Measurements from ENCODE around the gene TM9SF4. TPM values are rescaled to one million over a fixed set of nuclear protein-coding genes. Genes with fewer than 3 reads are reported as not detected.
A peak's percentile ranks its signal among the peaks of the same experiment; 100 is the strongest.

Gene TM9SF4
- total and polyA plus RNA-seq, 2 of the 8 experiments (the other 6 are each of a cell fraction or from before 2014, with no cell fraction given) = 38.4 to 68.7 TPM

DNA sequence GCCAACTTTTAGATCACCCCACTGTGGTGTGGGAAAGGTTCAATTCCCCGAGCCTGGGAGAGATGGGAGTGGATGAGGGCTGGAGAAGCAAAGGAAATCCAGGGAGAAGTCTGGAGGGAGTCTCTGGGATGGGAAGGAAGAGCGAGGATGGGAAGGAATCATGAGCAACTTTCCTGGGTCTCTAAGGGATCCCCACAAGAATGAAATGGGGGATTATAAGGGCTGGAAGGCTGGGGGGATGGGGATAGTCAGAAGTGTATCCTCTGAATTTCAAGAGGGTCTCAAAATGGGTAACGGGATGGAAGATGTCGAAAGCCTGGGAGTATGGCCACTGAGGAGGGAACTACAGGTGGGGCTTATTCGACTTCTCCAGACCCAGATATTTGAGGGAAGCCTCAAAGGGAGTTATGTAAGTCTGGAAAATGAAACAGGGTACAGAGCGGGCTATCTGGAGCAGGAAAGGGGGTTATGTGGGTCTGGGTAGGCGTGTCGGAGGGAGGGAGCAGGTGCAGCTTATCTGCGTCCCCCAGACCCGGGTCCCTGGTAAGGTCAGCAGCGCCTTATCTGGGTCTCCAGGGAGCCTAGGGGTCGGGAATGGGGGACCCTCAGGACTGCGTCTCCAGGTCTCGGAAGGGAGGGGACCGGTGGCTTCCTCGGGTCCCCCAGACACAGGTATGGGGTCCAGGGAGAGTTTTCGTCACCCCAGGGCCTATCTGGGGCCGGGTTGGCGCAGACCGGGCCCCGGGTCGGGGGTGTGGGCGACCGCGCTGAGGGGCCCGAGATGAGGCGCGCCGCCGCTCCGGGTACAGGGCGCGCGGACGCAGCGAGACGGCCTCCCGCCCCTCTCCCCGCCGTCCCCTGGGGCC, 97.5 kb downstream of the TM9SF4 start (continued):
- TF ChIP-seq RAD21 (IDR thresholded peaks at IDR 0.05 in 1 of 2, conservative IDR thresholded peaks at IDR 0.05 in 1 of 2; ENCODE audit: low read depth in 2 of 2, low read length in 2 of 2) (no peak; a peak in 1 of 4 replicates), POU5F1 (IDR thresholded peaks at IDR 0.05; ENCODE audit: low read depth, low read length) (no peak), CTBP2 (IDR thresholded peaks at IDR 0.05; ENCODE audit: borderline replicate concordance, insufficient read depth, insufficient read length, low read length) (no peak), SIN3A (conservative IDR thresholded peaks at IDR 0.05 in 1 of 2, IDR thresholded peaks at IDR 0.05 in 1 of 2; ENCODE audit: low read depth in 1 of 2, low read length in 2 of 2) (peak in 1 of 2 experiments; percentile 6; a peak in 1 of 4 replicates), ASH2L (IDR thresholded peaks at IDR 0.05; ENCODE audit: low read length) (peak; percentile 91), TBP (IDR thresholded peaks at IDR 0.05; ENCODE audit: low read depth, low read length) (no peak), NANOG (IDR thresholded peaks at IDR 0.05; ENCODE audit: insufficient read depth, low read depth, low read length, poor library complexity, severe bottlenecking) (no peak), CBX5 (IDR thresholded peaks at IDR 0.05; ENCODE audit: low read depth, low read length) (no peak), GTF2F1 (IDR thresholded peaks at IDR 0.05; ENCODE audit: borderline replicate concordance, low read depth, low read length) (no peak), TEAD4 (IDR thresholded peaks at IDR 0.05; ENCODE audit: low read depth, low read length) (no peak), MAFK (IDR thresholded peaks at IDR 0.05; ENCODE audit: low read depth, low read length) (no peak), KDM5A (IDR thresholded peaks at IDR 0.05; ENCODE audit: low read length) (no peak), CHD2 (IDR thresholded peaks at IDR 0.05; ENCODE audit: low read length) (no peak)
- TF ChIP-seq, protein P1, sequence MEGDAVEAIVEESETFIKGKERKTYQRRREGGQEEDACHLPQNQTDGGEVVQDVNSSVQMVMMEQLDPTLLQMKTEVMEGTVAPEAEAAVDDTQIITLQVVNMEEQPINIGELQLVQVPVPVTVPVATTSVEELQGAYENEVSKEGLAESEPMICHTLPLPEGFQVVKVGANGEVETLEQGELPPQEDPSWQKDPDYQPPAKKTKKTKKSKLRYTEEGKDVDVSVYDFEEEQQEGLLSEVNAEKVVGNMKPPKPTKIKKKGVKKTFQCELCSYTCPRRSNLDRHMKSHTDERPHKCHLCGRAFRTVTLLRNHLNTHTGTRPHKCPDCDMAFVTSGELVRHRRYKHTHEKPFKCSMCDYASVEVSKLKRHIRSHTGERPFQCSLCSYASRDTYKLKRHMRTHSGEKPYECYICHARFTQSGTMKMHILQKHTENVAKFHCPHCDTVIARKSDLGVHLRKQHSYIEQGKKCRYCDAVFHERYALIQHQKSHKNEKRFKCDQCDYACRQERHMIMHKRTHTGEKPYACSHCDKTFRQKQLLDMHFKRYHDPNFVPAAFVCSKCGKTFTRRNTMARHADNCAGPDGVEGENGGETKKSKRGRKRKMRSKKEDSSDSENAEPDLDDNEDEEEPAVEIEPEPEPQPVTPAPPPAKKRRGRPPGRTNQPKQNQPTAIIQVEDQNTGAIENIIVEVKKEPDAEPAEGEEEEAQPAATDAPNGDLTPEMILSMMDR (IDR thresholded peaks at IDR 0.05; ENCODE audit: control extremely low read depth in 1 of 3, insufficient read depth in 1 of 3, low read depth in 1 of 3, low read length in 3 of 3) = no peak

Data from H1 (cell line).